Left kidney (tissue), 2 donors: ENCODE results near the gene SNX4. TPM values are rescaled to one million over a fixed set of nuclear protein-coding genes. Genes with fewer than 3 reads are reported as not detected.
A peak's percentile ranks its signal among the peaks of the same experiment; 100 is the strongest.

Experiments used
- DNase-seq: peaks from one replicate; pipeline ENCODE4 v3.0.0-alpha.2; 2013
- polyA plus RNA-seq: library from polyadenylated mRNA; unstranded; fragments of 120-200 nt; gene quantifications from one replicate; pipeline ENCODE4 v1.2.1, GENCODE V29; 2013; ENCODE audit not compliant: insufficient read length

Gene SNX4
- polyA plus RNA-seq, 1 donor, result 73.7 TPM

DNA sequence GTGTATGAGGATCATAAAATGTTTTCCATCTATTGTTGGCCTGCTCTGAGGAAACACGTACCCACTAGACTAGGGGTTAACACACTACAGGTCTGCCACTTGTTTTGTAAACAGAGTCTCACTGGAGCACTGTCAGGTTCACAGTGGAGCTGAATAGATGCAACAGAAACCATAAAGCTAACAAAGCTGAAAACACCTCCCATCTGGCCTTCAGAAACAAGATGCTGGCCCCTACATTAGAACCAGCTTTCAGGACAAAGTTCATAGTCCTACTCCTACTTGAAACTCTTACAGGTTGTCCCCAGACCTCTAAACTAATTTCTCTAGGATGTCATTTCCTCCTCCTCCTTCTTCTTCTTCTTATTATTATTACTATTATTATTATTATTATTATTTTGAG, 42.3 kb downstream of the SNX4 start:
- no peak for DNase-seq

GRCh38 chr3:125470671-125471070, 49.3 kb downstream of the SNX4 start:
- DNase-seq, result no peak

GRCh38 chr3:125462722-125463299, 57.2 kb downstream of the SNX4 start:
- DNase-seq, result no peak

- DNase-seq, result no peak
Measured at GRCh38 chr3:125461896-125462295, 58.1 kb downstream of the SNX4 start.

- no peak for DNase-seq
Measured at GRCh38 chr3:125460233-125460632, 59.8 kb downstream of the SNX4 start.

GRCh38 chr3:125443923-125444322, 76.1 kb downstream of the SNX4 start:
- DNase-seq, result no peak

- DNase-seq, result no peak
Measured at GRCh38 chr3:125442506-125442905, 77.5 kb downstream of the SNX4 start.

- DNase-seq, result no peak
Measured at GRCh38 chr3:125440970-125441369, 79.0 kb downstream of the SNX4 start.

GRCh38 chr3:125440559-125440955, 79.4 kb downstream of the SNX4 start:
- no peak for DNase-seq

DNA sequence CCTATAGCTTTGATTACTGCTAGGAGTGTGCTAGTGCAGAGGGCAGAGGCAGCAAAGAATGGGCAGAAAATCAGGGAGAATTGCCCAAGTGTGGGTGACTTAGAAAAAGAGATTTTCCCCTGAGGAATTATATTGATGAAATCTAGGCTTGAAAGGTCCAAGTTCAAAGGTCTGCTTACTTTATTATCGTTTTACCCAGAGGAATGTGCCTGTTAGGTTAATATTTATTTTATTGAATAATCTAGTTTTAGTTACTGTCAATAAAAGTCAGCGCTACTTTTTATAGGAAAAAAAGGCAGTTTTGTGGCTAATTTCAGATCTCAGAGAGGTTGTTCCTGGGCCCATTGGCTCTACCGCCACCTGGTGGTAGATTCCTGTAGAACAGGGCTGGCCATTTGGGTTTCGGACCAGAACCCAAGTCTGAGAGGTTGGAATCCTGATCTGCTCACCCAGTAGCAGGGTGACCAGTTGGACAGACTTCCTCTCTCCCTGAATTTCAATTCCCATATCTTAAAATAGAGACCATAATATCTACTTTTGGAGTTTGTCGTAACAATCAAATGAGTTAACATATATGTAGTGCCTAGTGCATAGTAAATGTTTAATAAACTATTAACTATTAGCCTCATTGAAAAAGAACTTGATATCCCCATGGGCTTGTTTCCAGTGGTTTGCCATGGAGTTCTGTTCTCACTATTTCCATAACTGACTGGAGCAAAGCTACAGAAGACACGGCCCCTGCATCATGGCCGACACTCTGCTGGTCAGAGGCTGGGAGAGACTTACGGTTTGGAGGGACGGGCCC, 82.2 kb downstream of the SNX4 start:
- peak; percentile 34 for DNase-seq

DNA sequence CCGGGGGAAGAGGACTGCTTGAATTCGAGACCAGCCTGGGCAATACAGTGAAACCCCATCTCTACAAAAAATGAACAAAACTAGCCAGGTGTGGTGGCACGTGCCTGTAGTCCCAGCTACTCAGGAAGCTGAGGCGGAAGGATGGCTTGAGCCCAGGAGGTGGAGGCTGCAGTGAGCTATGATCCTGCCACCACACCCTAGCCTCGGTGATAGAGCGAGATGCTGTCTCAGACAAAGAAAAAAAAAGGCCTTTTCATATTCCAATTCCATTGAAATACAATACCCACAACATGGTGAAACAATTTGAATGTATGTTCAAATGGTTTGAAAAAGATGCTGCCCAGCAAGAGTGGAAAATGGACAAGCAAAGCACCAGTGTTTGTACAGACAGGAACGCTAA, 83.1 kb downstream of the SNX4 start:
- no peak for DNase-seq

DNA sequence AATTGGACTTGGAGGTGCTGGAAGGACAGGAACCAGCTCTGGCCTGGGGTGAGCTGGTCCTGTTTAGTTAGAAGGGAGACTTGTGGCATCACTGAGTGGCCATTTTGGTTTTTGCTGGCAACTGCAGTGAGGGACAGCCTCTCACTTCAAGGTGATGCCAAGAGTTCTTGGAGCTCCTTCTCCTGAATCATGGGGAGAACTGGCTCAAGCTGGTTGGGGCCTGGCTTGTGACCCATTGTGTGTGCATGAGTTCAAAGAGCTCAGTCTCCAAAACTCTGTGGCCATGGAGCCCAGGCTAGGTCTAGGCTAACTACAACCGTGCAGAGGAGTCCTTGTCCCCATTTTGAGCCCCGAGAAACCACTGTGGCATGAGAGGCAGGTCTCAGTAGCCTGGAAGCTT, 84.8 kb downstream of the SNX4 start:
- DNase-seq, result no peak

GRCh38 chr3:125434582-125435011, 85.4 kb downstream of the SNX4 start:
- no peak for DNase-seq

- DNase-seq, result no peak
Measured at GRCh38 chr3:125433611-125434041, 86.4 kb downstream of the SNX4 start.

DNA sequence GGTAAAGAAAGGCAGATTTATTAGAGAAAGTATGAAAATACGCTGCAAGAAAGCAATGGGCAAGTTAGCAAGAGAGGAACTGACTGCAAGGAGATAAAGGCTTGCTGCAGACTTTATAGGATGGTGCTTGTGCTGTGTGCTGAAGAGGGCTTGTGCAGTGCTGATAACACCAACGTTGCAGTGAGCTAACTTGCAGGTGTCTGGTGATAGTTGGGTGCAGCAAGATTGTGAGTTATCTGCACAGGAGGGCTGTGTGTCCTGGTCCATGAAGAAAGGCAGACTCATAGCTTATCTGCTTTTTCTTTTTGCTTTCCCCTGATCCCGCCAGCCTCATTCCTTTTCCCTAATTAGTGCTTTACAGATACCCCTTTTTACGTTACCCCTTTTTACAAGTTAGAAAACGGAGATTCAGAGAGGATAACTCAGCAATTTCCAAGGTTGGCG, 86.9 kb downstream of the SNX4 start:
- no peak for DNase-seq

DNA sequence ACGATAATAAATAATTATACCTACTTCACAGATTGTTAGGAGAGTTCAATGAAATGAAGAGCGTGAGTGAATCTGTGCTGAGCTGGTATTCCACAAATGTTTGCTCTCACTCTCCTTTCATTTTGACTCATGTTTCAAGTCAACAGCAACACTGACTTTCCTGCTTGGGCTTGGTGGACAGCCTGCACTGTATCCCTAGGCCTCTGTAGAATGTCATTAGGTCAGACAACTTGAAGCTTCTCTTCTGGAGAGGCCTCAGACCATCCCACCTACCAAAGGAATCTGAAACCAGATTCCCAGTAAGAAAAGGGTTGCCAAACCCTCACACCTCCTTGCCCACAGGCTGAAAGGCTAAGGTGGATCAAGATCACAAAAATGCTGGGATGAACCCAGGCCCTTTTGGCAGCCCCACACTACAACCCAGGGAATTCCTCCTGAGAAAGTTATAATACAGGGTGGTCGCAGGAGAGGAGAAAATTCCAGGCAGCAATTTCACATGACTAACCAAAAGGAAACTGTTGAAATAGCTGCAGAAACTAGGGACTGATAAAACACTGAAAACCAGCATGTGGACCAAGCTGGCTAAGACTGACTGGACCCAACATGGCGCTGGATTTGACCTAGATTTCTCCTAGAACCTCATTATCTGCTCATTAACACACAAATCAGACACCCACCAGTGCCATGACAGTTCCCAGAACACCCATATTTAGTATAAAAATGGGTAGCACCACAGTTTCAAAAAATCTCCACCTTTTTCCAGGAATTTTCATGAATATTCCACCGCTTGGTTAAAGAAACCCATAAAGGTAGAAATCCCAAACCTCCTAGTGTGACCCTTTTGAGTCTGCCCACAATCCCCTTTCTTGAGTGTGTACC, 87.9 kb downstream of the SNX4 start:
- no peak for DNase-seq

DNA sequence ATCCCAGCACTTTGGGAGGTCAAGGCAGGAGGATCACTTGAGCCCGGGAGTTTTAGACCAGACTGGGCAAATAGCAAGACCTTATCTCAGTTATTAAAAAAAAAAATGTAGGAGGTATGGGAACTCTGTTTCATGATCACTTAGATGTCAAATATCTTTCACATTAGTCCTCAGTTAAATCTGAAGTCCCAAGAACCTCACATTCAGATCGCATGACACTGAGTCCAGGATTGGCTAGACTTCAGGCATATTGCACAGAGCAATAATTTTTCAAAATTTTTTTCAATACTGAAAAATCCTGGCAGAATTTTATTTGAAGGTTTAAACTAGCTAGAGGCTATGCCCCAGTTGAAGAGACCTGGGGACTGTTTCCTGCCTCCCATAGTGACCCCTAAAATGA, 88.6 kb downstream of the SNX4 start:
- DNase-seq, result no peak

DNA sequence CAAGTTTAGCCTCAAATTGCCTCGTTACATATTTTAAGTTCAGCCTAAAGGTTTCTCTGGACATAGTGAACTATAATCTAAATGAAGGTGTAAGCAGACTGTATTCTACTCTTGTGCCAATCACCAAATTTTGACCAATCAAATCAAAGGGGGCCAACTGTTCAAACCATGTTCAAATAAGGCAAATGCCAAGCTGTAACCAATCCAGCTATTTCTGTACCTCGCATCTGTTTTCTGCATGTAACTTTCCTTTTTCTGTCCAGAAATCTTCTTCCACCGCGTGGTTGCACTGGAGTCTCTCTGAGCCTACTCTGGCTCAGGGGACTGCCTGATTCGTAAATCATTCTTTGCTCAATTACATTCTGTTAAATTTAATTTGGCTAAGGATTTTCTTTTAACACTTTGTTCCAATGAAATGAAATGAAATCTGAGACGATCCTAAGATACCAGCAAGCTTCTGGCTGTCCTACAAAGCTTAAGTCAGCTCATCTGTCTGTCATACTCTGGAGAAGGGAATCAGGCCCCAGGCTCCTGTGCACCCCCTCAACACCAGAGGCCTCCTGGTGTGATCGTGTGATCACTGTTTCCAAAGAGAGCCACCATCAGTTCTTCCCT, 91.7 kb downstream of the SNX4 start:
- no peak for DNase-seq

- DNase-seq, result no peak
Measured at GRCh38 chr3:125418306-125418705, 101.7 kb downstream of the SNX4 start.

- no peak for DNase-seq
Measured at GRCh38 chr3:125416235-125416634, 103.8 kb downstream of the SNX4 start.

GRCh38 chr3:125414669-125415068, 105.3 kb downstream of the SNX4 start:
- no peak for DNase-seq

GRCh38 chr3:125410922-125411321, 109.1 kb downstream of the SNX4 start:
- no peak for DNase-seq
